ENCODE results near the gene CD109.

- TF ChIP-seq CTCF (IDR thresholded peaks at IDR 0.05; ENCODE audit: poor library complexity) (no peak), EZH2 (IDR thresholded peaks at IDR 0.05; ENCODE audit: borderline replicate concordance) (no peak), EZH2phosphoT487 (IDR thresholded peaks at IDR 0.05; ENCODE audit: low read depth, severe bottlenecking, unreplicated experiment) (no peak)
These were observed 28.4 kb downstream of the CD109 start for GRCh38 chr6:73724389-73724788.

Data from hepatocyte (in vitro differentiated cells).